ENCODE results near the gene PIP4K2A. TPM values are rescaled to one million over a fixed set of nuclear protein-coding genes. Genes with fewer than 3 reads are reported as not detected.

Gene PIP4K2A
- total and polyA plus RNA-seq, 2 of the 13 experiments (the other 11 are each of a cell fraction or from before 2014, with no cell fraction given) = 9.1 to 22.6 TPM

DNA sequence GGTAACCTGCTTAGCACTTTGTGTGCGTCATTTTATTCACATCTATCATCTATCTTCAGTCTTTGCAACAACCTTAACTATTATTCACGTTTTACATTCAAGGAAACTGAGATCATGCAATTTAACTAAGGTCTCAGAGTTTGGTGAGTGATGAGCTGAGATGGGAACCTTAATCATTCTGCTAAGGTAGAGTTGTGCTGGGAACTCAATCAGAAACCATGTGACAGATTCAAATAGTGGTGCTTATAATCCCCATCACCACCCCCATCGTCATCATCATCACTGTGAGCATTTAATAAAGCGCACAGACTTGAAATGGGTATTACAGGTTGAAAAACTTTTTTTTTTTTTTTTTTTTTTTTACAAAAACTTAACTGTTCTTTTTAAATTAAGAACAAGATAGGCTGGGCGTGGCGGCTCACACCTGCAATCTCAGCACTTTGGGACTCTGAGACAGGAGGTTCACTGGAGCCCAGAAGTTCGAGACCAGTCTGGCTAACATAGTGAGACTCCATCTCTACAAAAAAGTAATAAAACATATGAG lies 160.9 kb downstream of the PIP4K2A start:
- in situ Hi-C loops (cut with HindIII; ENCODE audit: extremely low pct_ligation_motif_present, low pct_unique_long_range_greater_than_20kb) = loop anchor here (25.0 kb wide), 1 partner anchor 566 kb away; no protein-coding TSS in a partner anchor
- DNase-seq (ENCODE audit: low spot score) = no peak
- intact Hi-C loops (cut with micrococcal nuclease; ENCODE audit: unreplicated experiment) = no loop called here
- Histone ChIP-seq H4K20me1 (ENCODE audit: insufficient read depth, low read length) (no peaks in the 10 kb centered on the region), H3K4me2 (ENCODE audit: low read depth, low read length) (no peak overlapping the region), H3K36me3 (replicated peaks in 1 of 2; ENCODE audit: control insufficient read depth in 1 of 2, insufficient read depth in 2 of 2, low read length in 2 of 2) (peaks cover 4% of the 10 kb centered on the region in 2 experiments; a peak in 4 of 5 replicates), H3K79me2 (ENCODE audit: insufficient read depth, low read length) (no peaks in the 10 kb centered on the region), H2AFZ (ENCODE audit: low read length) (no peak overlapping the region), H3K27me3 (ENCODE audit: control insufficient read depth in 1 of 2, insufficient read depth in 2 of 2, low read length in 2 of 2) (no peaks in the 10 kb centered on the region), H3K4me1 (ENCODE audit: insufficient read depth, low read length) (no peaks in the 10 kb centered on the region), H3K27ac (ENCODE audit: extremely low read length, insufficient read depth, low read length) (no peak overlapping the region), H3K9me3 (ENCODE audit: low read length) (no peaks in the 10 kb centered on the region), H3K4me3 (replicated peaks in 1 of 3; ENCODE audit: insufficient read depth in 1 of 3, low read depth in 2 of 3, low read length in 3 of 3) (no peak overlapping the region), H3K9ac (ENCODE audit: insufficient read depth, low read depth, low read length) (no peak overlapping the region)
- 96% methylated on average over 7 of the region's 7 CpGs for WGBS (ENCODE audit: low lambda C conversion rate)
- no peak for ATAC-seq
- POLR2A ChIA-PET = no interaction called here
- no TSS peak for BruUV-seq (replicated peaks)
- TF ChIP-seq HNRNPUL1 (IDR thresholded peaks at IDR 0.05; ENCODE audit: low read depth, low read length) = no peak
- CTCF ChIA-PET (ENCODE audit: low intra/inter-chr PET ratio, low total read pairs) = no interaction called here
- no peak for FAIRE-seq

DNA sequence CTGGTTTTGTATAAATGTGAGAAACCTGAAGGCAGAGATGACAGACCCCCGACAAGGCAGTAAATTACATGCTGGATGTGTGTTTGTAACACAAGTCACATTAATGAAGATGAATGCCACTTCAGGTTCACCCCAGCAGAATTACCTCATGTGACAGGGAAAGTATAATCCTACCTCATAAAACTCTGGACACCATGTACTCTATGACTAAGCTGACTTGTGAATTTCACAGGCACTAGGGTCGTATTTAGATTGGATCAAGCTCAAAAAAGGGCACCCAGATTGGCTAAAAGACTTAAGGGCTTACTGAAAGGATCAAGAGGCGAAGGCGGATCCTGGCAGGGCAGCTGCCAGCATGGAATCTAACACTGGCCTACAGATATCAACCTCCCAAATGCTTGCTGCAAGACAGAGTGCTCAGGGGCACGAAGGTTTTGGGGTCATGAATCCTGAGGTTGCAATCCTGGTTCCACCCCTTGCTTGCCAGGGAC lies 161.4 kb downstream of the PIP4K2A start:
- in situ Hi-C loops (cut with HindIII; ENCODE audit: extremely low pct_ligation_motif_present, low pct_unique_long_range_greater_than_20kb) = loop anchor here (25.0 kb wide), 1 partner anchor 566 kb away; no protein-coding TSS in a partner anchor
- POLR2A ChIA-PET = no interaction called here
- Histone ChIP-seq H3K9ac (ENCODE audit: insufficient read depth, low read depth, low read length) (no peak overlapping the region), H2AFZ (ENCODE audit: low read length) (no peak overlapping the region), H3K4me3 (replicated peaks in 1 of 3; ENCODE audit: insufficient read depth in 1 of 3, low read depth in 2 of 3, low read length in 3 of 3) (no peak overlapping the region), H3K4me2 (ENCODE audit: low read depth, low read length) (no peak overlapping the region), H3K4me1 (ENCODE audit: insufficient read depth, low read length) (no peaks in the 10 kb centered on the region), H3K79me2 (ENCODE audit: insufficient read depth, low read length) (no peaks in the 10 kb centered on the region), H3K27ac (ENCODE audit: extremely low read length, insufficient read depth, low read length) (no peak overlapping the region), H3K9me3 (ENCODE audit: low read length) (no peaks in the 10 kb centered on the region), H3K36me3 (replicated peaks in 1 of 2; ENCODE audit: control insufficient read depth in 1 of 2, insufficient read depth in 2 of 2, low read length in 2 of 2) (peaks cover 4 to 5% of the 10 kb centered on the region in 2 experiments; a peak in 4 of 5 replicates), H3K27me3 (ENCODE audit: control insufficient read depth in 1 of 2, insufficient read depth in 2 of 2, low read length in 2 of 2) (no peaks in the 10 kb centered on the region), H4K20me1 (ENCODE audit: insufficient read depth, low read length) (no peaks in the 10 kb centered on the region)
- intact Hi-C loops (cut with micrococcal nuclease; ENCODE audit: unreplicated experiment) = no loop called here
- FAIRE-seq (no peak), DNase-seq (ENCODE audit: low spot score) (no peak), ATAC-seq (no peak)
- WGBS (ENCODE audit: low lambda C conversion rate) = 91% methylated on average over 5 of the region's 5 CpGs
- CTCF ChIA-PET (ENCODE audit: low intra/inter-chr PET ratio, low total read pairs) = no interaction called here
- no TSS peak for BruUV-seq (replicated peaks)
- TF ChIP-seq, protein P1, sequence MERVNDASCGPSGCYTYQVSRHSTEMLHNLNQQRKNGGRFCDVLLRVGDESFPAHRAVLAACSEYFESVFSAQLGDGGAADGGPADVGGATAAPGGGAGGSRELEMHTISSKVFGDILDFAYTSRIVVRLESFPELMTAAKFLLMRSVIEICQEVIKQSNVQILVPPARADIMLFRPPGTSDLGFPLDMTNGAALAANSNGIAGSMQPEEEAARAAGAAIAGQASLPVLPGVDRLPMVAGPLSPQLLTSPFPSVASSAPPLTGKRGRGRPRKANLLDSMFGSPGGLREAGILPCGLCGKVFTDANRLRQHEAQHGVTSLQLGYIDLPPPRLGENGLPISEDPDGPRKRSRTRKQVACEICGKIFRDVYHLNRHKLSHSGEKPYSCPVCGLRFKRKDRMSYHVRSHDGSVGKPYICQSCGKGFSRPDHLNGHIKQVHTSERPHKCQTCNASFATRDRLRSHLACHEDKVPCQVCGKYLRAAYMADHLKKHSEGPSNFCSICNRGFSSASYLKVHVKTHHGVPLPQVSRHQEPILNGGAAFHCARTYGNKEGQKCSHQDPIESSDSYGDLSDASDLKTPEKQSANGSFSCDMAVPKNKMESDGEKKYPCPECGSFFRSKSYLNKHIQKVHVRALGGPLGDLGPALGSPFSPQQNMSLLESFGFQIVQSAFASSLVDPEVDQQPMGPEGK (CRISPR knock-in tag; IDR thresholded peaks at IDR 0.05) = no peak
- no peak for TF ChIP-seq IKZF1 (IDR thresholded peaks at IDR 0.05)
- TF ChIP-seq ZNF446 (CRISPR knock-in tag; IDR thresholded peaks at IDR 0.05) = no peak
- no peak for TF ChIP-seq REL (CRISPR knock-in tag; conservative IDR thresholded peaks at IDR 0.05)
- TF ChIP-seq, protein P2, sequence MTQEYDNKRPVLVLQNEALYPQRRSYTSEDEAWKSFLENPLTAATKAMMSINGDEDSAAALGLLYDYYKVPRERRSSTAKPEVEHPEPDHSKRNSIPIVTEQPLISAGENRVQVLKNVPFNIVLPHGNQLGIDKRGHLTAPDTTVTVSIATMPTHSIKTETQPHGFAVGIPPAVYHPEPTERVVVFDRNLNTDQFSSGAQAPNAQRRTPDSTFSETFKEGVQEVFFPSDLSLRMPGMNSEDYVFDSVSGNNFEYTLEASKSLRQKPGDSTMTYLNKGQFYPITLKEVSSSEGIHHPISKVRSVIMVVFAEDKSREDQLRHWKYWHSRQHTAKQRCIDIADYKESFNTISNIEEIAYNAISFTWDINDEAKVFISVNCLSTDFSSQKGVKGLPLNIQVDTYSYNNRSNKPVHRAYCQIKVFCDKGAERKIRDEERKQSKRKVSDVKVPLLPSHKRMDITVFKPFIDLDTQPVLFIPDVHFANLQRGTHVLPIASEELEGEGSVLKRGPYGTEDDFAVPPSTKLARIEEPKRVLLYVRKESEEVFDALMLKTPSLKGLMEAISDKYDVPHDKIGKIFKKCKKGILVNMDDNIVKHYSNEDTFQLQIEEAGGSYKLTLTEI (CRISPR knock-in tag; conservative IDR thresholded peaks at IDR 0.05) = no peak
- no peak for TF ChIP-seq ZNF367 (CRISPR knock-in tag; IDR thresholded peaks at IDR 0.05; ENCODE audit: borderline replicate concordance)
- TF ChIP-seq HNF4G (IDR thresholded peaks at IDR 0.05; ENCODE audit: borderline replicate concordance, low read depth, low read length) = no peak
- TF ChIP-seq HNF4G (CRISPR knock-in tag; IDR thresholded peaks at IDR 0.05; ENCODE audit: borderline replicate concordance, low read depth) = no peak
- no peak for TF ChIP-seq DNMT1 (CRISPR knock-in tag; IDR thresholded peaks at IDR 0.05)
- TF ChIP-seq, protein P3, sequence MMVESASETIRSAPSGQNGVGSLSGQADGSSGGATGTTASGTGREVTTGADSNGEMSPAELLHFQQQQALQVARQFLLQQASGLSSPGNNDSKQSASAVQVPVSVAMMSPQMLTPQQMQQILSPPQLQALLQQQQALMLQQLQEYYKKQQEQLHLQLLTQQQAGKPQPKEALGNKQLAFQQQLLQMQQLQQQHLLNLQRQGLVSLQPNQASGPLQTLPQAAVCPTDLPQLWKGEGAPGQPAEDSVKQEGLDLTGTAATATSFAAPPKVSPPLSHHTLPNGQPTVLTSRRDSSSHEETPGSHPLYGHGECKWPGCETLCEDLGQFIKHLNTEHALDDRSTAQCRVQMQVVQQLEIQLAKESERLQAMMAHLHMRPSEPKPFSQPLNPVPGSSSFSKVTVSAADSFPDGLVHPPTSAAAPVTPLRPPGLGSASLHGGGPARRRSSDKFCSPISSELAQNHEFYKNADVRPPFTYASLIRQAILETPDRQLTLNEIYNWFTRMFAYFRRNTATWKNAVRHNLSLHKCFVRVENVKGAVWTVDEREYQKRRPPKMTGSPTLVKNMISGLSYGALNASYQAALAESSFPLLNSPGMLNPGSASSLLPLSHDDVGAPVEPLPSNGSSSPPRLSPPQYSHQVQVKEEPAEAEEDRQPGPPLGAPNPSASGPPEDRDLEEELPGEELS (CRISPR knock-in tag; IDR thresholded peaks at IDR 0.05) = no peak
- no peak for TF ChIP-seq ZFP90 (CRISPR knock-in tag; IDR thresholded peaks at IDR 0.05; ENCODE audit: borderline replicate concordance)
- no peak for TF ChIP-seq ZNF552 (CRISPR knock-in tag; IDR thresholded peaks at IDR 0.05; ENCODE audit: borderline replicate concordance)
